PFSK-1 (cell line): ENCODE results near the gene C10orf71.

Source experiments
- POLR2AphosphoS5 ChIP-seq: IDR thresholded peaks from 2 replicates; pipeline ENCODE4 v1.6.1; 2012; ENCODE audit warnings: low read depth, mild to moderate bottlenecking, control low read depth, low read length, moderate library complexity
- SIN3A ChIP-seq: IDR thresholded peaks from 2 replicates; pipeline ENCODE4 v1.6.1; 2012; ENCODE audit warnings: mild to moderate bottlenecking, low read length, moderate library complexity, borderline replicate concordance; ENCODE audit not compliant: insufficient read depth
- TAF1 ChIP-seq: IDR thresholded peaks from 2 replicates; pipeline ENCODE4 v1.6.1; 2012; ENCODE audit warnings: low read length, control low read depth, borderline replicate concordance; ENCODE audit not compliant: insufficient read depth
- TF ChIP-seq, protein P1 (sequence below), 2 experiments: IDR thresholded peaks; 2 replicates each; pipeline versions ENCODE4 v1.6.1 to v1.8.0; 2011 to 2012; ENCODE audit warnings: low read depth in 2 of 2, low read length in 2 of 2, control low read depth in 1 of 2, inconsistent platforms in 1 of 2, mild to moderate bottlenecking in 1 of 2, moderate library complexity in 1 of 2; ENCODE audit not compliant: insufficient read depth in 1 of 2

DNA sequence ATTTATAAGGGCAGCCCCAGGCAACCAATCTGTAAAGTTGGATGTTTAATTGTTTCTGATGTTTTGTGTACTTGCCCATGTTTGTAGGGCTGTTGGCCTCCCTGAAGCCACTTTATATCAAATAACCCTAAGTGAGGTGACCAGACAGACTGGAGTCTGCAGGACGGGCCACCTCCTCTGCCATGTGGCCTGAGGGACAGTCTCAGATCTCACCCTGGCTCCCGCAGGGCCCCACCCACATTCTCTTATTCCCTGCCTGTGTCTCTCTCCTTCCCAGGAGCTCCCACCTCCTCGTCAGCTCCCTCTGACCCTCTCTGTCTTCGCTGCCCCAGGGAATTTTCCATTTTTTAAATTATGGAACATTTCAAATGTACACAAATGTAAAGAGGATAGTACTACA is 9.5 kb upstream of the C10orf71 start:
- TF ChIP-seq TAF1, result no peak
- TF ChIP-seq, protein P1, sequence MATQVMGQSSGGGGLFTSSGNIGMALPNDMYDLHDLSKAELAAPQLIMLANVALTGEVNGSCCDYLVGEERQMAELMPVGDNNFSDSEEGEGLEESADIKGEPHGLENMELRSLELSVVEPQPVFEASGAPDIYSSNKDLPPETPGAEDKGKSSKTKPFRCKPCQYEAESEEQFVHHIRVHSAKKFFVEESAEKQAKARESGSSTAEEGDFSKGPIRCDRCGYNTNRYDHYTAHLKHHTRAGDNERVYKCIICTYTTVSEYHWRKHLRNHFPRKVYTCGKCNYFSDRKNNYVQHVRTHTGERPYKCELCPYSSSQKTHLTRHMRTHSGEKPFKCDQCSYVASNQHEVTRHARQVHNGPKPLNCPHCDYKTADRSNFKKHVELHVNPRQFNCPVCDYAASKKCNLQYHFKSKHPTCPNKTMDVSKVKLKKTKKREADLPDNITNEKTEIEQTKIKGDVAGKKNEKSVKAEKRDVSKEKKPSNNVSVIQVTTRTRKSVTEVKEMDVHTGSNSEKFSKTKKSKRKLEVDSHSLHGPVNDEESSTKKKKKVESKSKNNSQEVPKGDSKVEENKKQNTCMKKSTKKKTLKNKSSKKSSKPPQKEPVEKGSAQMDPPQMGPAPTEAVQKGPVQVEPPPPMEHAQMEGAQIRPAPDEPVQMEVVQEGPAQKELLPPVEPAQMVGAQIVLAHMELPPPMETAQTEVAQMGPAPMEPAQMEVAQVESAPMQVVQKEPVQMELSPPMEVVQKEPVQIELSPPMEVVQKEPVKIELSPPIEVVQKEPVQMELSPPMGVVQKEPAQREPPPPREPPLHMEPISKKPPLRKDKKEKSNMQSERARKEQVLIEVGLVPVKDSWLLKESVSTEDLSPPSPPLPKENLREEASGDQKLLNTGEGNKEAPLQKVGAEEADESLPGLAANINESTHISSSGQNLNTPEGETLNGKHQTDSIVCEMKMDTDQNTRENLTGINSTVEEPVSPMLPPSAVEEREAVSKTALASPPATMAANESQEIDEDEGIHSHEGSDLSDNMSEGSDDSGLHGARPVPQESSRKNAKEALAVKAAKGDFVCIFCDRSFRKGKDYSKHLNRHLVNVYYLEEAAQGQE (IDR thresholded peaks at IDR 0.05; ENCODE audit: insufficient read depth in 1 of 2, low read depth in 2 of 2, low read length in 2 of 2), result no peak
- TF ChIP-seq POLR2AphosphoS5, result no peak
- no peak for TF ChIP-seq SIN3A
